A549 (cell line): ENCODE measurements around the gene CD200R1.

ENCODE experiments used
- CTCF ChIP-seq: fragments of >200 bp; sonication (Bioruptor Twin); formaldehyde crosslinking; IDR thresholded peaks from 3 replicates; pipeline ENCODE4 v1.5.1; 2016
- EP300 ChIP-seq, 2 experiments: fragments of >200 bp; sonication (Bioruptor Twin); formaldehyde crosslinking; IDR thresholded peaks; 2 replicates in 1 of 2; 3 replicates in 1 of 2; pipeline ENCODE4 v1.6.1; 2016 to 2017
- GATA3 ChIP-seq: IDR thresholded peaks from 2 replicates; pipeline ENCODE4 v1.6.1; 2012; ENCODE audit warnings: borderline replicate concordance
- MAFK ChIP-seq: fragments of 450-650 bp; IDR thresholded peaks from 2 replicates; pipeline ENCODE4 v1.6.1; 2014; ENCODE audit not compliant: partially characterized antibody
- MAX ChIP-seq: IDR thresholded peaks from 2 replicates; pipeline ENCODE4 v1.6.1; 2012
- POLR2A ChIP-seq: IDR thresholded peaks from 2 replicates; pipeline ENCODE4 v1.6.1; 2012; ENCODE audit warnings: mild to moderate bottlenecking, low read length
- REST ChIP-seq: fragments of 200-600 bp; sonication (generic); IDR thresholded peaks from 2 replicates; pipeline ENCODE4 v1.6.1; 2016; ENCODE audit warnings: antibody characterized with exemption, mild to moderate bottlenecking, moderate library complexity
- RNF2 ChIP-seq: fragments of 200-600 bp; sonication (generic); IDR thresholded peaks from 2 replicates; pipeline ENCODE4 v1.6.1; 2016; ENCODE audit warnings: low read depth, mild to moderate bottlenecking, antibody characterized with exemption, moderate library complexity, borderline replicate concordance
- ZFP36 ChIP-seq: fragments of 450-650 bp; IDR thresholded peaks from 2 replicates; pipeline ENCODE4 v1.6.1; 2014; ENCODE audit warnings: borderline replicate concordance; ENCODE audit not compliant: partially characterized antibody

GRCh38 chr3:112881891-112882290 lies 93.0 kb downstream of the CD200R1 start:
- no peak for TF ChIP-seq CTCF
- TF ChIP-seq EP300 (IDR thresholded peaks at IDR 0.05), result no peak
- TF ChIP-seq ZFP36, result no peak
- no peak for TF ChIP-seq MAX
- no peak for TF ChIP-seq GATA3
- no peak for TF ChIP-seq MAFK
- TF ChIP-seq REST, result no peak
- TF ChIP-seq POLR2A, result no peak
- no peak for TF ChIP-seq RNF2
